ENCODE results near the gene GLRX.

Gene GLRX, protein sequence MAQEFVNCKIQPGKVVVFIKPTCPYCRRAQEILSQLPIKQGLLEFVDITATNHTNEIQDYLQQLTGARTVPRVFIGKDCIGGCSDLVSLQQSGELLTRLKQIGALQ

DNA sequence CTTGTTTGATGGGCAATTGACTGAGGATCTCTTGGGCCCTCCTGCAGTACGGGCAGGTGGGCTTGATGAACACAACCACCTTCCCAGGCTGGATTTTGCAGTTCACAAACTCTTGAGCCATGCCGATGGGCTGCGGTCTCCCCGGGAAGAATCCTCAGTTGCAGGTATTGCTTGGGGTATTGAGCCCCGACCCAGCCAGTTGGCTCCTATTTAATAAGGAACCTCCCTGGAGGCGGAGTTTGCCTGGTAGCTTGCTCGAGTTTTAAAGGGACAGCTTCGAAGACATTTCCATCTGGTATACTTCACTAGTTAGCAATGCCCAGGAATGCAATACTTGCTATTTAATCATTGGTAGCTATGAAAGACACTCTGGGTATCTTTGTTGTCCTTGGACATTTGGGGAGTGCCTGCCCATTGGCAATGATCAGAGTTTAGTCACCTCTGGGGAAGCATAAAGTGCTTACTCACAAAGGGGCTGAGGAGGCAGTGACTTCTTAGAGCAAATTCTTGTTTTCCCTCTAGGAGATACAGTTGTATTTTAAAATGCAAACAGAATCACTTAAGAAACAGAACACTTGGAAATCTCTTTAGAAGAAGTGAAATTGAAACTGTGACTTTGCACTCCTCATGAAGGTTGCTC is at the start of gene GLRX:
TSS of gene GLRX (minus strand) at position 185 of the 640 bp plus-strand sequence. CDS start at position 121, 64 bp downstream.
- DNase-seq (ENCODE audit: low read depth in 2 of 2), result peak; percentile 31 to 38

DNA sequence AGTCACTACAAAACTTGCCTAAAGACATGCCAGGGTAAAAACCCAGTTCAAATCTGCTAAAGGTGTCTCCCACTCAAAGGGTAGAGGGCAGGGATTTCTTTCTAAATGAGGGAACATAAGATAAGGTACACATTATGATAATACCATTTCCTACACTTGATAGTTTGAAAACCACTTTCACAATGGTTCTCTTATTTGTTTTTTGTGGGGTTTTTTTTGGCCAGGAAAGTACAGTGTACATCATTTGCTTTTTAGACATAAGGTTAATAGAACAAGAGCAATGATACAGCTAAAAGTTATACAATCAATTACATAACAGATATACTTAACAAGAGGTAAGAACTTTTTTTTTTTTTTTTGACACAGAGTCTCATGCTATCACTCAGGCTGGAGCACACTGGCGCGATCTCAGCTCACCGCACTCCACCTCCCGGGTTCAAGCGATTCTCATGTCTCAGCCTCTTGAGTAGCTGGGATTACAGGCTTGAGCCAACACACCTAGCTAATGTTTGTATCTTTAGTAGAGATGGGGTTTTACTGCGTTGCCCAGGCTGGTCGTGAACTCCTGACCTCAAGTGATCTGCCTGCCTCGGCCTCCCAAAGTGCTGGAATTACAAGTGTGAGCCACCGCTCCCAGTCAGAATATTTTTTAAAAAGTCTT is 48.8 kb upstream of the GLRX start:
- no peak for DNase-seq (ENCODE audit: low read depth in 2 of 2)

DNA sequence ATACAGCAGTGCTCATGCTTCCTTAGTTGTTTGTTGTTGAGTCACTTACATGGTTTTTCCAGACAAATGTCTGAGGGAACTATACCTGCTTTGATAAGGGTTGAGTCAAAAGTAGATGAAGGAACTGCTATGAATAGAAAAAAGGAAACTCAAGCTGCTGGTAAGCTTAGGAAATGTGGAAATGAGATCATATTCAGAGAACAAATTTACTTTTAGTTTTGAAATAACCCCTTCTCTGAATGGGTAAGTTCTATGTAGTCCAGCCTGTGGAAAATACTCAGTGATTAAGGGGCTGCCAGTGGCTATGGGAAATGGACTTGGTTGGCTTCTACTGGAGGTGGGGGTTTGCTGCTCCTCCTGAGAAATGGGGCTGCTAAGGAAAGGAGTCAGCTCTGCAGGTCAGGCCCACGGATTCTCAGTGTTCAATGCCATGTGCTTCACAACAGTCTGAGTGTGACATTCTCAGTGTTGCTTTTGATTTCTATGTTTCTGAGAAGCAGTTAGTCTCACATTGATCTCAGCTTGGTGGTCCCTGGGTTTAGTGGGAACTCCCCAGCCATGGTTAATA is 47.7 kb upstream of the GLRX start:
- DNase-seq (ENCODE audit: low read depth in 2 of 2), result peak; percentile 39 to 49

DNA sequence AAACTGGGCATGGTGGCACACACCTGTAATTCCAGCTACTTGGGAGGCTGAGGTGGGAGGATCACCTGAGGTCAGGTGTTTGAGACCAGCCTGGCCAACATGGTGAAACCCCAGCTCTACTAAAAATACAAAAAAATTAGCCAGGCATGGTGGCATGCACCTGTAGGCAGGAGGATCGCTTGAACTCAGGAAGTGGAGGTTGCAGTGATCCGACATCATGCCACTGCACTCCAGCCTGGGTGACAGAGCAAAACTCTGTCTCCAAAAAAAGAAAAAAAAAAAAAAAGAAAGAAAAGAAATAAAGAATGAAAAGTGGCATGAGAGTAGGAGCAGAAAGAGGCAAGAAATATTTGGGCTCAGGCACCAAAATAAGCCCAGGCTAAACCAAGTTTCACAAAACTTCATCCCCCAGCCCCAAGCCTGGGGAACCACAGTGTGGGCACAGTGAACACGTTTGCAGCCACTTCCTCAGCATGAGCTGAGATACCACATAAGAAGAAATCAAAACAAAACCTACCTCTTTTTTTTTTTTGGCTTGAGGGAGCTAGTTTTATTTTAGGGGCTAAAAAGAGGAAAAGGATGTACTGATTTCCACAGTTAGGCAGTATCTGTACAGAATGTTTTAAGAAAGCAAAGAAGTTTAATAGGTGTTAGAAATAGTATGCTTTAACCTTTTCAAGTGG is 46.8 kb upstream of the GLRX start:
- DNase-seq (ENCODE audit: low read depth in 2 of 2), result peak in 1 of 2 donors; percentile 35

DNA sequence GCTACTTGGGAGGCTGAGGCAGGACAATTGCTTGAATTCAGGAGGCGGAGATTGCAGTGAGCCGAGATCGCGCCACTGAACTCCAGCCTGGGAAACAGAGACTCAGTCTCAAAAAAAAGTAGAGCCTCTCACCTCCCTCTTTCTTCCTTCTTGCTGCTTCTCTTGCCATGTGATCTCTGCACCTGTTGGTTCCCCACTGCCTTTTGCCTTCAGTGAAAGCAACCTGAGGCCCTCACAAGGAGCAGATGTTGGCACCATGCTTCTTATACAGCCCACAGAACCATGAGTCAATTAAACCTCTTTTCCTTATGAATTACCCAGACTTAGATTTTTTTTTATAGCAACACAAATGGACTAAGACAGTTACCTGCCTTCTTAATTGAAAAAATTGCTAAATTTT is 45.6 kb upstream of the GLRX start:
- no peak for DNase-seq (ENCODE audit: low read depth in 2 of 2)

DNA sequence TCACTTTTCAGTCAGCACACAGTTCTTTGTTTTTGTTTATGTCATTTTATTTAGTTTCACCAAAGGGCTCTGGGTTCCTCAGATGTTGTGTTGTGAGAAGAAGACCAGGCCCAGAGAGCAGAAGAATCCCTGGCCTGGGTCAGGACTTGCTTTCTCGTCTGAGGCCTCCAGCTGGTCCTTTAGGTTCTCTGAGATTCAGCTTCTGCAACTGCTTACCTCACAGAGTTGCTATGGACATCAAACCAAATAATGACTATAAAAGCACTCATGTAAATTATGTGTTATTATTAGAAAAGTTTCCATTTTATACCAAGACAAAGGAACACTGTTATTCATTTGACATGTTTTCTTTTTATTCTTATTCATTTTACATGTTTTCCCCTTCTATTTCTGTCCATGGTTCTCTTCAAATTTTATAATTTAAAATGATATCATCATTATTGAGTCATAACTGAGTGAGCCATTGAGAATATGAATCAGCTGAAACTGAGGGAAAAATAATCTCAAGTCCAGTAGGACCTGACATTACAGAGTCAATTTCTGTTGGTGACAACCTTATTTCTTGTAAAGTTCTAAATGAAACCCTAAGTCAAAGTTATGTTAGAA is 44.0 kb upstream of the GLRX start:
- no peak for DNase-seq (ENCODE audit: low read depth in 2 of 2)

DNA sequence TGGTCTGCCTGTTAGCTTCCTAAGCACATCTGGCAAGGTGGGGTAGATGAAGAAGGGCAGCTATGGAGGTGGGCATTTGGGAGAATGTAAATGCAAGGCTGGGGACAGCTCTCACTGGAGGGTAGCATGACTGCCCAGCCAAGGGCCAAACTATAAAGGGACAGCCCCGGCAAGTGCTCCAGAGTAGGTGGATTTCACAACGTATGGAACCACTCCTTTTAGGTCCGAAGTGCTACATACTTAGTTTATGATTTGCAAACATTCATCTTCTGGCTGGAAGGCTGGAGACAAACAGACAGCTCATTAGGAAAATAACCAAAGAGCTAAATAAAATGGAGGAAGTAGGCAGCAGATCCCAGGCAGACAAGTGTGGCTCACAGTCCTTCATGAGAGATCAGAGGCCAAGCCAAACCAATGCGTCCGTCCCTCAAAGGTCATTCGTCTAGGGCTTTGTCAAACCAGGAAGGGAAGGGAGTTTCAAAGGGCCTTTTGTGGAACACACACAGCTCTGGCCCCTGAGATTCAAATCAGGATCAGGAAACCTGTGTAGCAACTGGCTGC is 42.5 kb upstream of the GLRX start:
- no peak for DNase-seq (ENCODE audit: low read depth in 2 of 2)

DNA sequence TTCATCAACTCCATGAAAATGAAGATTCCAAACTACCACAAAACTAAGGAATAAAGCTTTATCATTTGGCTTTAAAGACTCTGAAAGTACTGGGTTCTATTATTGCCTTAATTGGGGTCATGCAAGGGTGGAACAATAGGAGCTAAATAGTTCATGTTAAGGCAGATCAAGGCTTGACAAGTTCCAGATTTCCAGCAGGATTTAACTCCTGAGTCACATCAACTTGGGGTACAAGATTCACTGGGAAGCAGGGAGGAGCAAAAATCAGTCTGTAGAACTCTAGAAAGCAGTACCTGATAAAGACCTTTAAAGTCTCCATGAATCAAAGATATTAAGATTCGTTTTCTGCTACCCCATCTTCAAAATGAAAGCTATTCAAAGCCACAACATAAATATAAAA is 41.9 kb upstream of the GLRX start:
- no peak for DNase-seq (ENCODE audit: low read depth in 2 of 2)

DNA sequence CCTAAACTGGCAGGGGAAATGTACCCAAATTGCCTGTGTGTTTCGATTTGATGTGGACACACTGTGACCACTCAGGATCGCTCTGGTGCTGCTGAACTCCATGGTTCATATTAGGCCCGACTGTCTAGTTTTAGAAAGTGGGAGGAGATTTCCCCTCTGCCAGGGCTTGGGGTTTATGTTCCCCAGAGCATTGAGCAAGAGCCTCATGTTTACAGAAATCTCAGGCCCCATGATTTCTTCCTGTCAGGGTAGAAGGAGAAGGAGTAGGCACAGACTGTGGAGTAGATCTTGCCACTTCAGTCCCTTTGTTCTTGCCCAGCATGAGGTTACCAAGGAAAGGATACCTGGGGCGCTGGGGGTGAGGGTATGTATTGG is 40.8 kb upstream of the GLRX start:
- DNase-seq (ENCODE audit: low read depth in 2 of 2), result no peak

DNA sequence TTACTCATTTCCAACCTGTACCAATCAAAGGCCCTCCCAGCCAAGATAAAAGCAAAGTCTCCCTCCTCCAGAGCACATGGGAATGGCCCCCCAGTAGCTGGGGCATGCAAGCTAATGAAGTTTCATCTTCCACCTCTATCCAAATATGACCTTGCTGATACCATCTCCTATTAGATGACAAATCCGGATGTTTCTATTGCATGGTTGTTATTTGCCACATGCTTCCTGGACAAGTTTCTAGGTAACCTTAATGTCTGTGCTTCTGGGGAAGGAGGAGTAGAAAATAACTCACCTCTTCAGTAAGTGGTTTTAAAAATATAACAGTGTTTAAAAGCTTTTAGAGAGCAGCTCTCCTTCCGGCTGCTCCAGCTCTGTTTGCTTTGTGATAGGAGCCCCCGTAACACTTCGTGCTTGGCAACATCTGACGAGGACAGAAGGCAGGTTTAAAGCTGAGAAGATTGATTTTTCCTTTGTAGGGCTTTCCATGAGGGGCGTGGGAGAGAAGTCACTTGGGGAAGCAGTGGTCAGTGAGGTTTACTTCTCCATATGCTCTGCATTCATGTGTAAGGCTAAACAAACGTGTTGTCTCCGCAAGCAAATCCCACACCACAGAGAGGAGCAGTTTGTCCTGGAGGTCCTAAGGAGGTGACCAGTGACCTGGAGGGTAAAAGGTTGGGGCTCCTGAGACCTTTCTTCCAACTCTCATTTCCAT is 40.3 kb upstream of the GLRX start:
- DNase-seq (ENCODE audit: low read depth in 2 of 2), result no peak

DNA sequence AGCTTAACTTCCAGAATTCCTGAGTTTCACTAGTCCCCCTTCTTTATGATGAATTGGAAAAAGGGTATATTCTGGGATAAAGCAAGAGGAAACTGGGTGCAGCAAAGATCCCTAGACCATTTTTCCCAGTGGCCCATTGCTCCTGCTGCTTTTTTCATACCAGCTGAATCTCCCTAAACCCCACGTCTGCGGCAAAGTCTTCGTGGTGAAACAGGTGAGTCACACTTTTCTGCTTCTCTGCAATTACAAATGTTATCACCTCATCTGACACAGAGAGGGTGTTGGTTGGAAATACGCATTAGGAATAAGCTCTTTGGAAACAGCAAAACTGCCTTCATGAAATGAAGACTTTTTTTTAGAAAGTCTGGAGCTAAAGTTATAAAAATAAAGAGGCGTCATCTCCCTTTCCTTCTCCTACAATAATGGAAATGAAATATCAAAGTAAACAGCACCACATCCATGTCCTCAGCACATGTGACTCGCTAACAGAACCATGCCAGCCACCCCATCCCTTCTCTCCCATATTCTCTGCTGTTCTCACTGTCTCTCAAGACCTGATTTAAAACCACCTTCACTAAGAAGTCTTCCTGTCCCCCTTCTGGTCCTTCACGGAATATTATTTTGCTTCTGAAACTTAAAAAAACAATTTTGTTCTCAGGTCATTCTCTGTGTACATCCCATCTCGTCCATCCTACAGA is 39.5 kb upstream of the GLRX start:
- DNase-seq (ENCODE audit: low read depth in 2 of 2), result no peak

DNA sequence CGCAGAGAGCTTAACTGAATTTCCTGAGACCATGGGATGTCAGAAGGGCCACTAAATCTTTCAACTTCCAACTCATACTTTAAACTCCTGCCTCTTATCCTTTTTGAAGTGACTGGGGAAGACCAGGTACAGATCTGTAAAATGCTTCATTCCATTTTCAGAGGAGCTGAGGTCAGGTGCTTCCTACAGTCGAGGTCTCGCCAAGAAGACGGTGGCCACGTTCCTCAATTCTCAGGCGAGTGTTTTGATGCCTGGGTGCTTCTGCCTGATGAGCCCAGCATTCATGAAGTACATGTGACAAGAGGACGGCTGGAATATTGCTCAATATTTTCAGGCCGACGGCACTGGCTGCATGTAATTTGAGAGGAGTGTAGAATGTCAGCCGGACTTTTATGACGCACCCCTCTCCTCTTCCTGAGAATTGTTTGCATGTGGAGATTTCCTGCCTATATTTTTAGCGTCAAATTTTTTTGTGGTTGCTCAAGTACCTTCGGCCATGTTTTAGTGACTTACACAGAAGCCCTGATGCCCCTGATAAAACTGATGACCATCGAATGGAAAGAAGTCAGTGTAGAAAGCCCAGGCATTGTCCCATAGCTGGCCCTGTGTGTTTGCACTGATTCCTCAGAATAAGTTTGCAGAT is 38.8 kb upstream of the GLRX start:
- DNase-seq (ENCODE audit: low read depth in 2 of 2), result peak in 1 of 2 donors; percentile 22

DNA sequence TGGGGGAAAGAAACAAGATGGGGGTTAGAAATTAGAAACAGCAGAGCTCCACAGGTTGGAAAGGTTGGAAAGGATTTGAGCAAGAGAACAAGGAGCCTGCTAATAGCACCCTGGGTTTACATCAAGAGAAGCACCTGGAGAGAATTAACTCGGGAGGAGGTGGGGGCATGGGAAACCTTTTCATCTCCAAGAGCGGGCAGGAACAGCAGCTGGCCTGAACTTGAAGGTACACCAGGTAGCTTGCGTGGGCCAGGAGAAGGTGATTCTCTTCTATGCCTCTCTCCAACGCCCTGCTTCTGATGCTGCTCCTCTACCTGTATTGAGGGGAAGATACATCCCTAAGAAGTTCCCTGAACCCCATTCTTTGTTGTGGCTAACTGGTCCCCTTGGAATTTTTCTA is 37.1 kb upstream of the GLRX start:
- DNase-seq (ENCODE audit: low read depth in 2 of 2), result no peak

DNA sequence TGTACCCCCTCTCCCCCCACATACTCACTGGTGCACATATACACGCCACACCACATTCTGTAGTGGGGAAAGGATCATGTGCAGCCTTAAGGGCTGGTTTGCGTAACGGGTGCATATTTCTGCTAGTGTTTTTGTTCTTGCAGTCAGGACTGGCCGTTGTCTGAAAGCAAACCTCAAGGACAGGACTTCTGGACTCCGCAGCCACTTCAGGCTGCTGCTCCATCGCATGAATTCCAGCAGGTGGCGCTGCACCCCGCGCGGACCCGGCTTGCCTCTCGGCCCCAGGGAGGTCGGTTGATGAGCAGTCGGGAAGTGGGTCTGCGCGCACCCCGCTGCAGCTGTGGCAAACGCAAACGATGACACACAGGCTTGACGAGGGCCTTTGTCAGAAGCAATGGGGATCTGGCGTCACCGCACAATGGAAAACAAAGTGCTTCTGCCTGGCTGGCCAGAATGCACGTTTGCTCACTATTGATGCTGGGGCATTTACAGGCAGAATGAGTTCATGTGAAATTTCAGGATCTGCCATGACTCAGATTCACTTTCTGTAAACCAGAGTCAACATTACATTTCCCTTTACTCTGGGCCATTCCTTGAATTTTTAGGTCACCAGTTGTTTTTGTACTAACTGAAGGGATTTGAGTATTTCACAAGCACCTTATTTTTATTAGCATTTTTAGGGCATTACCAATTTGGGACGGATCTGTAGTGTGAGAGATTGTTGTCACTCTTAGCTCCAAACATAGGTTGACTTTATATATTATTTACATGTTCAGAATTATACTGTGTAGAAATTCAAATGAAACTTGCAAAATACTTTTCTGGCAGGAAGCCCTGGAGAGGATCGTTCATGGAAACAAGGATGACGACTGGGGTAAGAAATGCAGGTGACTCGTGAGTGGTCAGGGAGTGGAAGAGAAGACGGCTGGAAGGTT is 36.4 kb upstream of the GLRX start:
- DNase-seq (ENCODE audit: low read depth in 2 of 2), result peak; percentile 89 to 94

DNA sequence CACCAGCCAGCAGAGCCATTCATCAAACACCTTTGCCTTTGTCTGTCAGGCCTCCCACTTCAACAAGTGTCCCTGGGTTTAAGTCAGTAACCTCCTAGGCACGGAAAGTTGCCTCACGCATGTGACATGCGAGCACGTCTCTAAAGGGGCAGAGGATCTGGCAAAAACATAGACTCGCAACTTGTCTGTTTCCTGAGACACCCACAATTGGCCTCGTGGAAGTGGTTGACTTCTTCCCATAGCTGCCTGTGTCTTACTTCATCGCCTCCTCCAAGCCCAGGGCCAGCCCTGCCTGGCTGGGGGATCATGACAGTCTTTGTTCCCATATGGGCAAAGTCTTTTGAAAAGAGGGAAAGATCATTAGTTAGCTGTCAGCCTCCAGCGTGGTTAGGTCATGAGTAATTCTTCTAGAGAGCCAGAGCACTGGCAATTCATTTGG is 35.5 kb upstream of the GLRX start:
- DNase-seq (ENCODE audit: low read depth in 2 of 2), result no peak

DNA sequence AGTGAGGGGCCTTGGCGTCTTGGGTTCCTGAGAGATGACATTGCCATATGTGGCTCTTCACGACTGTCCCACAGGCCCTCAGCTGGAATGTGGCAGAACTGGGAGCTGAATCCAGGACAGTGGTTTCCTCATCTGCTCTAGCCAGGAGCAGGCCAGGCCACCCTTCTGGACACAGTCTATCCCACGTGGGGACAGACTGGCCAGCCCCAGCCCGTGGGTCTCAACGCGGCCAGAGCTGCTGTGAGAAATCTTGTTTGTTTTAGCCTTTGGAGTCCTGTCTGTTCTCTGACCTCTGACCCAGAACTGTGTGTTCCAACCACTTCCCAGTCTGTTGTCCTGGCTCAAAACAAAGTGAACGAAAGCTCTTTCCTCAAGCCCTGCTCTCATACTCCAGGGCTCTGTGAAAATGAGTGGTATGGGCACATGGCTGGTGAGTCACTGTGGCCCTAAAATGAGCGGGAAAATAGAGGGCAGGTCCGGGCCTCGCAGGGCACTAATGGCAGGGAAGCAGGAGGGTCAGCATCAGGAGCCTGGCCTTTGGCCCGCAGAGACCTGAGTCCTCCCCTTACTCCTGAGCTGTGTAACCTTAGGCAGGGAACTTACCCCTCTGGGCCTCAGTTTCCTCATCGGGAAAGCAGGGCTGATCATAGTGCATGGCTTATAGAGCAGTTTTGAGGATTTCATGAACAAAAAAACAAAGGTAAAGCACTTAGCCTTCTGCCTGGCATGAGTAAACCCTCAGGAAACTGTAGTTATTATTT is 34.8 kb upstream of the GLRX start:
- DNase-seq (ENCODE audit: low read depth in 2 of 2), result no peak

DNA sequence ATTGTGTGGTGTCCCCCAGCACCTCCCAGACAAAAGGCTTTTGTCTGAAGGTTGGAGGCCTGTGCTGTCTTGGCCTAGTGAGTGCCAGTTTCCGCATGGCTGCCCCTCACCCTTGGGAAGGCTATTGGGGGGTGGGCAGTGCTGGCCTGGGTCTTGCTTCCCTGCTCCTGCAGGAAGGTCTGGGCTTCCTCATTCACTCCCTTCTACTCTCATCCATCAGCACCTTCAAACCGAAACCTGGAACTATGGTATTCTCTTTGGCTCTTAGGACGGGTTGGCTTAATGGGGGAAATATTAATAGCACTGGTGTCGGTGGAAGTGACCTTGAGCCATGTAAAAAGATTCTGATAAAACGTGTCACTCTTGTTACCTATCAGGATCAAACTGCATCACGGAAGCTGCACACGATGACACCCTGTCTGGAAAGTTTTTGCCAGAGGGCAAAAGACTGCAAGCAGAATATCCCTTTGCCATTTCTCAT is 34.0 kb upstream of the GLRX start:
- no peak for DNase-seq (ENCODE audit: low read depth in 2 of 2)

DNA sequence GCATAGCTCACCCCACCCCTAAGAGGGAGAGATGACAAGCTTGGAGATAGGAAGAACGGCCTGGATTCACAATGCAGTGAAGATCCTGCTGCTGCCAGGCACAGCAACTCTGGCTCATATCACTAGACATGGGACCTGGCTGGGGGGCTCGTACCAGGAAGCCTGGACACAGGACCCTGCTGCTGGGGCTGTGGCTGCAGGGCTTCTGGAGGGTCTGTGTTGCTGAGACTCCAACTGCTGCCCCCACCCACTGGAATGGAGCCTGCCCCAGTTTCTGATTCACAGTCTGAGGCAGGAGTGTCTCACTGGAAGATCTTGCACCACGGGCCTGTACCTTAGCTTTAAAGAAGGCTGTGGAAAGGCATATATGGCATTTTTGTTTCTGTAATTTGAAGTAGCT is 31.0 kb upstream of the GLRX start:
- no peak for DNase-seq (ENCODE audit: low read depth in 2 of 2)
